Right atrium auricular region (tissue), 2 donors: ENCODE data around the gene INA. TPM values are rescaled to one million over a fixed set of nuclear protein-coding genes. Genes with fewer than 3 reads are reported as not detected.

ENCODE experiments used
- DNase-seq: peaks from one replicate; pipeline ENCODE4 v3.0.0-alpha.2; 2019; ENCODE audit warnings: low spot score
- H3K27ac ChIP-seq, 2 donors: fragments of 200-600 bp; sonication (generic); 1 replicate in 1 of 2; 2 replicates in 1 of 2; pipeline ENCODE4 v1.5.1; 2016 to 2019
- H3K27me3 ChIP-seq, 2 donors: fragments of 200-600 bp; sonication (generic); one replicate each; pipeline versions ENCODE4 v1.5.1 to v1.6.0; 2017 to 2019
- H3K36me3 ChIP-seq: fragments of 200-600 bp; sonication (generic); one replicate; pipeline ENCODE4 v1.5.1; 2016
- H3K4me1 ChIP-seq, 2 donors: fragments of 200-600 bp; sonication (generic); one replicate each; pipeline versions ENCODE4 v1.5.1 to v1.6.0; 2017 to 2019
- H3K4me3 ChIP-seq, 2 donors: fragments of 200-600 bp; sonication (generic); 1 replicate in 1 of 2; 2 replicates in 1 of 2; pipeline ENCODE4 v1.5.1; 2017 to 2019; ENCODE audit warnings: mild to moderate bottlenecking in 1 of 2, moderate library complexity in 1 of 2
- H3K9me3 ChIP-seq, 2 donors: fragments of 200-600 bp; sonication (generic); one replicate each; pipeline ENCODE4 v1.5.1; 2019
- total RNA-seq, 2 donors: library from RNA; depleted of rRNA; stranded (reverse); fragments of >200 nt; gene quantifications; one replicate each; pipeline ENCODE4 v1.1.0, GENCODE V29; 2016
- TF ChIP-seq, protein P1 (sequence below), 2 donors: fragments of 200-600 bp; sonication (generic); IDR thresholded peaks; one replicate each; pipeline ENCODE4 v1.5.1; 2019; ENCODE audit warnings: antibody characterized with exemption in 2 of 2

INA gene
- total RNA-seq, 2 donors from 2014 or later, result not detected

DNA sequence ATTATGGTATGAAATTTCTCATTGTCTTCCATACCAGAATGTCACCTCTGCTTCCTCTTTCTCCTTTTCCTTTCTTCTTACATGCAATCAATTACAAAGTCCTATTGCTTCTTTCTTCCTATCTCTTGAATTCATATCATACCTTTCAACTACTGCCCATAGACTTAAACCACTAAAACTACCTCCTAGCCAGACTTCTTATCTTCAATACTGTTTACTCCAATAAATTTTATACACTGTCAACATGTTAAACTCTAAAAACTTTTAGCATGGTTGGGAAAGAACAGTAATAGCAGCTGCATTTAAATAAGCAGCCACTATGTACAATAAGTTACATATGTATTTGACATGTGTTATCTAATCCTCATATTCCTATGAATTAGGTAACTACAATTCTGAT is 39.1 kb downstream of the INA start:
- Histone ChIP-seq H3K27me3 (no peaks in the 10 kb centered on the region), H3K36me3 (peaks cover 22% of the 10 kb centered on the region), H3K27ac (no peak overlapping the region), H3K4me1 (no peaks in the 10 kb centered on the region), H3K4me3 (no peak overlapping the region), H3K9me3 (no peaks in the 10 kb centered on the region)
- TF ChIP-seq, protein P1, sequence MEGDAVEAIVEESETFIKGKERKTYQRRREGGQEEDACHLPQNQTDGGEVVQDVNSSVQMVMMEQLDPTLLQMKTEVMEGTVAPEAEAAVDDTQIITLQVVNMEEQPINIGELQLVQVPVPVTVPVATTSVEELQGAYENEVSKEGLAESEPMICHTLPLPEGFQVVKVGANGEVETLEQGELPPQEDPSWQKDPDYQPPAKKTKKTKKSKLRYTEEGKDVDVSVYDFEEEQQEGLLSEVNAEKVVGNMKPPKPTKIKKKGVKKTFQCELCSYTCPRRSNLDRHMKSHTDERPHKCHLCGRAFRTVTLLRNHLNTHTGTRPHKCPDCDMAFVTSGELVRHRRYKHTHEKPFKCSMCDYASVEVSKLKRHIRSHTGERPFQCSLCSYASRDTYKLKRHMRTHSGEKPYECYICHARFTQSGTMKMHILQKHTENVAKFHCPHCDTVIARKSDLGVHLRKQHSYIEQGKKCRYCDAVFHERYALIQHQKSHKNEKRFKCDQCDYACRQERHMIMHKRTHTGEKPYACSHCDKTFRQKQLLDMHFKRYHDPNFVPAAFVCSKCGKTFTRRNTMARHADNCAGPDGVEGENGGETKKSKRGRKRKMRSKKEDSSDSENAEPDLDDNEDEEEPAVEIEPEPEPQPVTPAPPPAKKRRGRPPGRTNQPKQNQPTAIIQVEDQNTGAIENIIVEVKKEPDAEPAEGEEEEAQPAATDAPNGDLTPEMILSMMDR (IDR thresholded peaks at IDR 0.05), result no peak
- no peak for DNase-seq

- Histone ChIP-seq H3K27ac (no peak overlapping the region), H3K4me3 (no peak overlapping the region), H3K9me3 (no peaks in the 10 kb centered on the region), H3K36me3 (peaks cover 58% of the 10 kb centered on the region), H3K27me3 (no peaks in the 10 kb centered on the region), H3K4me1 (no peaks in the 10 kb centered on the region)
- TF ChIP-seq, protein P1 (IDR thresholded peaks at IDR 0.05), result no peak
- DNase-seq, result no peak
Observed at GRCh38 chr10:103327906-103328305, 51.0 kb downstream of the INA start.

DNA sequence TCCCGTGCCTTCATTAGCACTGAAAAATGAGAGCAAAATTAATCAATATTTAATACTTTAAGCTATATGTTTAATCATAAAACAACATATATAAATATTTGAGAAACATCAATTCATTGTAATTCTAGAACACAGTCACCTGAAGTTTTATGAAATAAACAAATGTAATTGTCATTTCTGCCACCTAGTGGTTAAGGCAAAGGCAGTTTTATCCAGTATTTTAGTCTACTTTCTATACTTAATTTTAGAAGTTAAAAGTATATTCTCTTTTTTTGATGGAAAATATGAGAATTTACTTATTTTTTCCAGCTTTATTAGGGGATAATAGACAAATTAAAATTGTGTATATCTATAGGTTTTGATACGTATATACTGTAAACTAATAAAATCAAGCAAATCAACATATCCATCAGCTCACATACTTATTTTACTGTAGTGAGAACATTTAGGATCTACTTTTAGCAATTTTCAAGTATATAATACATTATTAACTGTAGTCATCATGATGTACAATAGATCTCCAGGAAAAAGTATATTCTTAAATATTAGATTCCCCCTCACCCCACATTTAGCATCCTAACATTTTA is 57.1 kb downstream of the INA start:
- peaks cover 39% of the 10 kb centered on the region for H3K36me3 ChIP-seq
- no peaks in the 10 kb centered on the region for H3K4me1 ChIP-seq
- H3K9me3 ChIP-seq, result no peaks in the 10 kb centered on the region
- no peak overlapping the region for H3K27ac ChIP-seq
- H3K27me3 ChIP-seq, result no peaks in the 10 kb centered on the region
- DNase-seq, result no peak
- no peak overlapping the region for H3K4me3 ChIP-seq
- TF ChIP-seq, protein P1 (IDR thresholded peaks at IDR 0.05), result peak; percentile 16 to 66

- H3K4me3 ChIP-seq, result no peak overlapping the region
- no peaks in the 10 kb centered on the region for H3K9me3 ChIP-seq
- no peak for DNase-seq
- H3K4me1 ChIP-seq, result no peaks in the 10 kb centered on the region
- TF ChIP-seq, protein P1 (IDR thresholded peaks at IDR 0.05), result no peak
- H3K27me3 ChIP-seq, result no peaks in the 10 kb centered on the region
- H3K36me3 ChIP-seq, result peaks cover 42% of the 10 kb centered on the region
- H3K27ac ChIP-seq, result no peak overlapping the region
Observed at GRCh38 chr10:103334567-103334966, 57.6 kb downstream of the INA start.

DNA sequence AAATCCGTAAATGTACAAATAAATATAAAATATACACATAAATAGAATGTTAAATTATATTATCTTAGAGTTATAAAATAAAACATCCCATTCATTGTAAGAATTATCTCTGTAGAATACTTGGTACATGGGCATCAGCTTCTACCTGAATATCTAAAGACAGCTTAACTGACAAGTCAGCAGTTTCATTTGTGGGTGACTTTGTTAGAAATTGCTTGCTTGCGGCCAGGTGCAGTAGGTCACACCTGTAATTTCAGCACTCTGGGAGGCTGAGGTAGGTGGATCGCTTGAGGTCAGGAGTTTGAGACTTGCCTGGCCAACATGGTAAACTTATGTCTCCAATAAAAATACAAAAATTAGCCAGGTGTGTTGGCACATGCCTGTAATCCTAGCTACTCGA is 59.4 kb downstream of the INA start:
- Histone ChIP-seq H3K9me3 (no peaks in the 10 kb centered on the region), H3K27me3 (no peaks in the 10 kb centered on the region), H3K4me3 (no peak overlapping the region), H3K36me3 (peaks cover 27% of the 10 kb centered on the region), H3K27ac (no peak overlapping the region), H3K4me1 (no peaks in the 10 kb centered on the region)
- no peak for DNase-seq
- TF ChIP-seq, protein P1 (IDR thresholded peaks at IDR 0.05), result no peak

Other genes with a start within 250 kb of the INA start
- gene NT5C2, start 83.9 kb upstream of the INA start, total RNA-seq, result 10 to 100 TPM; 28.5 to 32.7 TPM
- not detected for gene RPEL1, start 31.3 kb upstream of the INA start, total RNA-seq
- gene PCGF6, start 74.0 kb downstream of the INA start, total RNA-seq, result 10 to 100 TPM in 1 of 2 donors, 1 to 10 TPM in 1; 4.5 to 10.4 TPM
- 1 to 10 TPM; 2.0 to 2.2 TPM for gene TAF5, start 90.8 kb downstream of the INA start, total RNA-seq
- 1,000 to 10,000 TPM in 1 of 2 donors, 100 to 1,000 TPM in 1; 554 to 1,203 TPM for gene ATP5MK, start 119.3 kb downstream of the INA start, total RNA-seq
- gene PDCD11, start 119.5 kb downstream of the INA start, total RNA-seq, result 10 to 100 TPM in 1 of 2 donors, 1 to 10 TPM in 1; 7.2 to 11.2 TPM
- 10 to 100 TPM; 23.8 to 57.7 TPM for gene CALHM2, start 175.2 kb downstream of the INA start, total RNA-seq
- not detected for gene CALHM1, start 181.8 kb downstream of the INA start, total RNA-seq
- gene CALHM3, start 202.1 kb downstream of the INA start, total RNA-seq, result not detected
- under 1 TPM in 1 of 2 donors, not detected in 1; 0.12 TPM for gene NEURL1, start 216.6 kb downstream of the INA start, total RNA-seq